GM12878 (cell line): ENCODE results near the gene MTM1. TPM values are rescaled to one million over a fixed set of nuclear protein-coding genes. Genes with fewer than 3 reads are reported as not detected.

ENCODE experiments used
- ATAC-seq: fragments of 200-7000 bp; cut with Tn5 transposase; 3 replicates; pipeline ENCODE4 v1.9.1; 2020; ENCODE audit warnings: mild to moderate bottlenecking, moderate library complexity
- BruUV-seq: library from RNA; stranded (reverse); fragments of 400-500 nt; replicated peaks from 2 replicates; lab custom pipeline; 2021; lab: Mats Ljungman, UMichigan
- CTCF ChIA-PET: fragments of 300-600 bp; sonication (Branson Sonifier 250); formaldehyde crosslinking; extraction: SDS; loops from one replicate; lab custom pipeline; 2021; ENCODE audit warnings: inconsistent platforms; lab: Yijun Ruan, JAX
- POLR2A ChIA-PET: fragments of 350-600 bp; formaldehyde crosslinking; extraction: SDS; loops from one replicate; lab custom pipeline; 2021; ENCODE audit warnings: inconsistent platforms; lab: Charles Lee
- RAD21 ChIA-PET: fragments of 300-600 bp; sonication (Branson Sonifier 250); formaldehyde crosslinking; loops from one replicate; lab custom pipeline; 2023; ENCODE audit warnings: antibody characterized with exemption; ENCODE audit not compliant: unreplicated experiment; lab: Charles Lee
- SMC1A ChIA-PET: fragments of 300-600 bp; sonication (Branson Sonifier 250); formaldehyde crosslinking; loops from one replicate; lab custom pipeline; 2023; ENCODE audit not compliant: unreplicated experiment, uncharacterized antibody; lab: Charles Lee
- DNase-seq: peaks from one replicate; pipeline ENCODE4 v3.0.0-alpha.2; 2011; ENCODE audit warnings: low read depth, low spot score
- FAIRE-seq: peaks from 3 replicates; lab custom pipeline; 2011; peaks lifted over from hg19 to GRCh38; lab: Jason Lieb, UNC
- H2AFZ ChIP-seq: 2 replicates; pipeline ENCODE4 v1.6.0; 2011; ENCODE audit warnings: low read depth, low read length, control low read depth; ENCODE audit not compliant: control insufficient read depth
- H3K27ac ChIP-seq: 2 replicates; pipeline ENCODE4 v1.5.1; 2011; ENCODE audit warnings: control low read depth; ENCODE audit not compliant: control insufficient read depth, insufficient read depth
- H3K27me3 ChIP-seq, 2 experiments: replicated peaks in 1 of 2; 2 replicates each; pipeline versions ENCODE4 v1.6.0 to v1.6.1; 2011; ENCODE audit warnings: low read length in 1 of 2; ENCODE audit not compliant: control insufficient read depth in 2 of 2, insufficient read depth in 2 of 2
- H3K36me3 ChIP-seq, 2 experiments: 2 replicates each; pipeline ENCODE4 v1.5.1; 2011; ENCODE audit warnings: low read length in 1 of 2; ENCODE audit not compliant: control insufficient read depth in 2 of 2, insufficient read depth in 2 of 2
- H3K4me1 ChIP-seq: 2 replicates; pipeline ENCODE4 v1.6.1; 2011; ENCODE audit warnings: mild to moderate bottlenecking, low read length, moderate library complexity, mixed read lengths; ENCODE audit not compliant: control insufficient read depth, insufficient read depth
- H3K4me2 ChIP-seq: 2 replicates; pipeline ENCODE4 v1.6.0; 2011; ENCODE audit warnings: control low read depth; ENCODE audit not compliant: control insufficient read depth, insufficient read depth
- H3K4me3 ChIP-seq: fragments of 200-600 bp; sonication (generic); 2 replicates; pipeline ENCODE4 v1.5.1; 2016
- H3K79me2 ChIP-seq: 2 replicates; pipeline ENCODE4 v1.6.0; 2011; ENCODE audit warnings: low read length; ENCODE audit not compliant: control insufficient read depth, insufficient read depth
- H3K9ac ChIP-seq: 2 replicates; pipeline ENCODE4 v1.8.0; 2011; ENCODE audit warnings: low read length, control low read depth, mixed read lengths; ENCODE audit not compliant: control insufficient read depth, insufficient read depth
- H3K9me3 ChIP-seq: replicated peaks from 3 replicates; pipeline ENCODE4 v1.5.1; 2011; ENCODE audit warnings: mild to moderate bottlenecking, low read length; ENCODE audit not compliant: control insufficient read depth, insufficient read depth
- H4K20me1 ChIP-seq: 2 replicates; pipeline ENCODE4 v1.6.0; 2011; ENCODE audit not compliant: control insufficient read depth, insufficient read depth
- BMI1 ChIP-seq: fragments of 450-650 bp; IDR thresholded peaks from 2 replicates; pipeline ENCODE4 v1.6.1; 2016; ENCODE audit warnings: mild to moderate bottlenecking, moderate library complexity, borderline replicate concordance
- EZH2 ChIP-seq: IDR thresholded peaks from 2 replicates; pipeline ENCODE4 v1.6.1; 2012; ENCODE audit warnings: low read depth, mild to moderate bottlenecking, control low read depth, inconsistent platforms, low read length, borderline replicate concordance; ENCODE audit not compliant: control insufficient read depth
- IKZF1 ChIP-seq: fragments of 450-650 bp; conservative IDR thresholded peaks from 2 replicates; pipeline ENCODE4 v1.6.1; 2017; ENCODE audit warnings: antibody characterized with exemption, mild to moderate bottlenecking
- IKZF2 ChIP-seq, 2 experiments: fragments of 450-650 bp; IDR thresholded peaks; 2 replicates each; pipeline ENCODE4 v1.6.1; 2017; ENCODE audit warnings: mild to moderate bottlenecking in 2 of 2, moderate library complexity in 2 of 2
- POU2F2 ChIP-seq: IDR thresholded peaks from 3 replicates; pipeline ENCODE4 v1.6.1; 2011; ENCODE audit warnings: low read depth, mild to moderate bottlenecking, low read length, borderline replicate concordance
- RAD51 ChIP-seq: fragments of 450-650 bp; IDR thresholded peaks from 2 replicates; pipeline ENCODE4 v1.6.1; 2016; ENCODE audit warnings: moderate library complexity, mild to moderate bottlenecking, inconsistent platforms
- RFX5 ChIP-seq: IDR thresholded peaks from 2 replicates; pipeline ENCODE4 v1.6.1; 2011; ENCODE audit warnings: low read depth, low read length, improper control_type of control experiment
- SIX5 ChIP-seq: IDR thresholded peaks from 2 replicates; pipeline ENCODE4 v1.6.1; 2011; ENCODE audit warnings: mild to moderate bottlenecking, low read depth, low read length, moderate library complexity; ENCODE audit not compliant: severe bottlenecking
- SREBF2 ChIP-seq: IDR thresholded peaks from 2 replicates; pipeline ENCODE4 v1.6.1; 2012; ENCODE audit warnings: mild to moderate bottlenecking, low read length
- WGBS: methylation state at CpG from one replicate; pipeline ENCODE4 v1.1.6; 2016; ENCODE audit warnings: low lambda C conversion rate; ENCODE audit not compliant: insufficient replicate concordance, insufficient coverage; ENCODE audit errors: missing lambda C conversion rate; 5-methylcytosine and 5-hydroxymethylcytosine counted together
- in situ Hi-C: fragments of 300-500 bp; cut with MboI; formaldehyde crosslinking; loops from 9 replicates; pipeline ENCODE4 v1.14.3; 2018; ENCODE audit warnings: mixed read lengths
- intact Hi-C: fragments of 100-400 bp; cut with micrococcal nuclease; formaldehyde crosslinking; loops from one replicate; pipeline ENCODE4 v1.14.2; 2022; ENCODE audit not compliant: unreplicated experiment
- polyA plus RNA-seq, 11 experiments: library from polyadenylated mRNA; depleted of rRNA in 4 of 11; unstranded in 6 of 11; stranded (reverse) in 5 of 11; fragments of >200 nt; fragmentation: Nextera tagmentation in 4 of 11; fragmentation: Illumina TruSeq in 1 of 11; extraction: Ambion mirVana in 4 of 11; extraction: Trizol in 1 of 11; gene quantifications; 1 replicate in 1 of 11; 2 replicates in 10 of 11; pipeline versions ENCODE4 v1.2.1 to v1.2.3, GENCODE V29; 2011 to 2016; ENCODE audit warnings: inconsistent platforms in 2 of 11, missing spikeins in 2 of 11, low read depth in 1 of 11
- total RNA-seq, 4 experiments: library from RNA; depleted of rRNA in 3 of 4; stranded (reverse); fragments of >200 nt in 3 of 4; fragmentation: Illumina TruSeq in 1 of 4; extraction: Trizol in 1 of 4; gene quantifications; 2 replicates each; pipeline versions ENCODE4 v1.2.1 to v1.2.3, GENCODE V29; 2013 to 2021
- TF ChIP-seq, protein P1 (sequence below): fragments of 450-650 bp; conservative IDR thresholded peaks from 2 replicates; pipeline ENCODE4 v1.6.1; 2017; ENCODE audit warnings: mild to moderate bottlenecking, moderate library complexity
- TF ChIP-seq, protein P2 (sequence below), 3 experiments: IDR thresholded peaks in 2 of 3; conservative IDR thresholded peaks in 1 of 3; 2 replicates each; pipeline ENCODE4 v1.5.1; 2011; ENCODE audit warnings: low read depth in 3 of 3, low read length in 3 of 3, mild to moderate bottlenecking in 3 of 3, control low read depth in 2 of 3, moderate library complexity in 2 of 3, inconsistent platforms in 1 of 3, mixed read lengths in 1 of 3; ENCODE audit not compliant: control insufficient read depth in 2 of 3, insufficient read depth in 1 of 3; ENCODE audit errors: extremely low read depth in 1 of 3

The MTM1 gene
- total and polyA plus RNA-seq, 10 of the 15 experiments (the other 5 are each of a cell fraction or from before 2014, with no cell fraction given) = 3.9 to 13.3 (median 8.4) TPM

DNA sequence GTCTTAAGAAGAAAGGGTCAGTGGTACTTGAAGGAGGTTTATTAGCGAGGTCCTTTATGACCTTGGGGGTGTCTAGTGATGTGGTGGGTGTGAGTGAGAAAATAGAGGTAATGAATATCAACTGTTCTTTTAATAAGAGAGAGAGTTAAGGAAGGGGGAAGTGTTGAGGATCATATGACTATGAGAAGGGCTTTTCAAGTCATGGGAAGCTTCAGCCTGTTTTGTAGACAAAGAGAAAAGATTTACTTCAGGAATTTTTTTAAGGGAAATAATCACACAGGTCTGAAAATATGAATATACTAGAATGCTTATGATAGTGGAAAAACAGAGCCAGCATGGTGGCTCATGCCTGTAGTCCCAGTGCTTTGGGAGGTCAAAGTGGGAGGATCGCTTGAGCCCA, 83.5 kb downstream of the MTM1 start:
- ATAC-seq = no peak
- ChIA-PET RAD21 (no interaction called here), CTCF (no interaction called here), POLR2A (no interaction called here), SMC1A (no interaction called here)
- BruUV-seq = no TSS peak
- no peak overlapping the region for H2AFZ ChIP-seq
- H3K9ac ChIP-seq = no peak overlapping the region
- WGBS = 66% methylated on average over 2 of the region's 2 CpGs
- no peak for FAIRE-seq
- no peaks in the 10 kb centered on the region for H3K27me3 ChIP-seq
- no peak overlapping the region for H3K27ac ChIP-seq
- H3K4me1 ChIP-seq = no peaks in the 10 kb centered on the region
- H3K36me3 ChIP-seq = no peaks in the 10 kb centered on the region; a peak in 1 of 4 replicates
- no peaks in the 10 kb centered on the region; the same call in 2 of the 3 replicates for H3K9me3 ChIP-seq
- no peaks in the 10 kb centered on the region for H4K20me1 ChIP-seq
- in situ Hi-C loops = no loop called here
- TF ChIP-seq, protein P1, sequence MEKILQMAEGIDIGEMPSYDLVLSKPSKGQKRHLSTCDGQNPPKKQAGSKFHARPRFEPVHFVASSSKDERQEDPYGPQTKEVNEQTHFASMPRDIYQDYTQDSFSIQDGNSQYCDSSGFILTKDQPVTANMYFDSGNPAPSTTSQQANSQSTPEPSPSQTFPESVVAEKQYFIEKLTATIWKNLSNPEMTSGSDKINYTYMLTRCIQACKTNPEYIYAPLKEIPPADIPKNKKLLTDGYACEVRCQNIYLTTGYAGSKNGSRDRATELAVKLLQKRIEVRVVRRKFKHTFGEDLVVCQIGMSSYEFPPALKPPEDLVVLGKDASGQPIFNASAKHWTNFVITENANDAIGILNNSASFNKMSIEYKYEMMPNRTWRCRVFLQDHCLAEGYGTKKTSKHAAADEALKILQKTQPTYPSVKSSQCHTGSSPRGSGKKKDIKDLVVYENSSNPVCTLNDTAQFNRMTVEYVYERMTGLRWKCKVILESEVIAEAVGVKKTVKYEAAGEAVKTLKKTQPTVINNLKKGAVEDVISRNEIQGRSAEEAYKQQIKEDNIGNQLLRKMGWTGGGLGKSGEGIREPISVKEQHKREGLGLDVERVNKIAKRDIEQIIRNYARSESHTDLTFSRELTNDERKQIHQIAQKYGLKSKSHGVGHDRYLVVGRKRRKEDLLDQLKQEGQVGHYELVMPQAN = no peak
- TF ChIP-seq BMI1 (no peak), IKZF1 (no peak), RFX5 (no peak), SIX5 (no peak), IKZF2 (IDR thresholded peaks at IDR 0.05) (no peak), SREBF2 (no peak), POU2F2 (no peak), RAD51 (no peak), EZH2 (no peak)
- TF ChIP-seq, protein P2, sequence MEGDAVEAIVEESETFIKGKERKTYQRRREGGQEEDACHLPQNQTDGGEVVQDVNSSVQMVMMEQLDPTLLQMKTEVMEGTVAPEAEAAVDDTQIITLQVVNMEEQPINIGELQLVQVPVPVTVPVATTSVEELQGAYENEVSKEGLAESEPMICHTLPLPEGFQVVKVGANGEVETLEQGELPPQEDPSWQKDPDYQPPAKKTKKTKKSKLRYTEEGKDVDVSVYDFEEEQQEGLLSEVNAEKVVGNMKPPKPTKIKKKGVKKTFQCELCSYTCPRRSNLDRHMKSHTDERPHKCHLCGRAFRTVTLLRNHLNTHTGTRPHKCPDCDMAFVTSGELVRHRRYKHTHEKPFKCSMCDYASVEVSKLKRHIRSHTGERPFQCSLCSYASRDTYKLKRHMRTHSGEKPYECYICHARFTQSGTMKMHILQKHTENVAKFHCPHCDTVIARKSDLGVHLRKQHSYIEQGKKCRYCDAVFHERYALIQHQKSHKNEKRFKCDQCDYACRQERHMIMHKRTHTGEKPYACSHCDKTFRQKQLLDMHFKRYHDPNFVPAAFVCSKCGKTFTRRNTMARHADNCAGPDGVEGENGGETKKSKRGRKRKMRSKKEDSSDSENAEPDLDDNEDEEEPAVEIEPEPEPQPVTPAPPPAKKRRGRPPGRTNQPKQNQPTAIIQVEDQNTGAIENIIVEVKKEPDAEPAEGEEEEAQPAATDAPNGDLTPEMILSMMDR (IDR thresholded peaks at IDR 0.05 in 2 of 3, conservative IDR thresholded peaks at IDR 0.05 in 1 of 3; ENCODE audit: control insufficient read depth in 2 of 3, extremely low read depth in 1 of 3, insufficient read depth in 1 of 3, low read depth in 3 of 3, low read length in 3 of 3) = no peak
- TF ChIP-seq, all 136 proteins: peak for 0
- Histone ChIP-seq H3K4me3 (no peak overlapping the region), H3K79me2 (no peaks in the 10 kb centered on the region), H3K4me2 (no peak overlapping the region)
- DNase-seq = no peak
- intact Hi-C loops = no loop called here
